GM19372 (cell line): ENCODE results near the gene TYRO3.

Experiments used
- ATAC-seq: cut with Tn5 transposase; IDR thresholded peaks from one replicate; pipeline ENCODE4 v1.9.1; 2021; ENCODE audit warnings: mild to moderate bottlenecking, low read depth, moderate library complexity; ENCODE audit not compliant: unreplicated experiment

TYRO3 gene

GRCh38 chr15:41599061-41599460, 40.0 kb downstream of the TYRO3 start:
- ATAC-seq = no peak

- no peak for ATAC-seq
Measured at GRCh38 chr15:41603411-41603935, 44.5 kb downstream of the TYRO3 start.

DNA sequence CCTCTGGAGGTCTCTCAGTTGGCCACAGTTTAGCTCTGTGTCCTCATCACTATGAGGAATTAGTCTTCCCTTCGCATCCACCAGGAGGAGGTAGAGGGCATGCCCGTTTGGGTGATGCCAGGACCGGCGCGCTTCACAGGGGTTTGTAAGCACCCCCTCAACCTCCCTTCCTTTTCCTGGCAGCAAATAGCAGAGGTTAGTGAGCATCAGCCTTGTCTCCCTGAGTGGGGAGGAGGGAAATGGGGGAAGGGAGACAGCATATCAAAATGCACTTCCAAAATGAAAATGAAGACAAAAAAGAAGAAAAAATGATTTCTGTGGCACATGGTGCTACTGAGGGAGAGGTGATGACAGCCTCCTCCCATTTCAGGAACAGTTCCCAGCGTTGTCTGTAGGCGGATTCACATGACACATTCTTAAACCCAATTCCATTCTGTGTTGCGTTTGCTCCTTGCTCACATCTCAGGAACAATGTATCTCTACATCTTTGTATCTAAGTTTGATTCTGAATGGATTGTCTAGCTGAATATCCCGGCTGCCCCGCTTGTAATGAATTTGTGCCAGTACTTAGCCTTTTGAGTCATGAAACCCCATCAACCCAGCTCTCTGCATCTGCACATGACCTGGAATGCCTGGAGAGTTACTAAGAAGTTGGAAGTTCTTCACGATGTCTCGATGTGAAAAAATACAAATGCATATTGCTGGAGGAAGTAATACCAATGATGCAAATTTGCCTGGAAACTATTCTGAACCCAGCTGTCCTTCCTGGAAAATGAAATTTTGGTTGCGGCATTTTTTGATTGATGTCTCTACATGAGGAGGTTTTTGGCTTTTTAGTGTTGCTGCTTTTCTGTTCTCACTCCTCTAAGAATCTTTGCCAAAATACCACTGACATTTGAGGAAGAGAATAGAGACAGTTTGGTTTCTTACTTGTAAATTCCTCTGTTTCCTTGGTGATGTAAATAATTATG, 45.2 kb downstream of the TYRO3 start:
- no peak for ATAC-seq

- no peak for ATAC-seq
Measured at GRCh38 chr15:41605566-41605965, 46.6 kb downstream of the TYRO3 start.

GRCh38 chr15:41606997-41607396, 48.0 kb downstream of the TYRO3 start:
- ATAC-seq = no peak

GRCh38 chr15:41609123-41609522, 50.1 kb downstream of the TYRO3 start:
- no peak for ATAC-seq

DNA sequence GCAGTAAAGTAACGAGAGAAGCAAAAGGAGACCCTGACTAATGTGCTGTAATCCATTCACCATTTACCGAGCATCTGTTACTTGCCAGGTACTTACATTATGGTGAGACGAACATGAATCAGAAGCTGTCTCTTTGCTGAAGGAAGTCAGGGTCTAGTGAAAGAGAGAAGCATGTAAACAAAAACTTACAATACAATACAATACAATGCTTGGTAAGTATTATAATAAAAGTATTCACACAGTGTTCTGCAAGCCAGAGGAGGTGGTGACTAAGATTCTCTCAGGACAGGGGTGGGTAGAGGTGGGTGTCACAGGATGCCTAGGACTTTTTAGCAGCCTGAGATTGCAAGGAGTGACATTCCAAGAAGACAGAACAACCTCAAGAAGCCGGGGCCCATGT, 51.0 kb downstream of the TYRO3 start:
- no peak for ATAC-seq

DNA sequence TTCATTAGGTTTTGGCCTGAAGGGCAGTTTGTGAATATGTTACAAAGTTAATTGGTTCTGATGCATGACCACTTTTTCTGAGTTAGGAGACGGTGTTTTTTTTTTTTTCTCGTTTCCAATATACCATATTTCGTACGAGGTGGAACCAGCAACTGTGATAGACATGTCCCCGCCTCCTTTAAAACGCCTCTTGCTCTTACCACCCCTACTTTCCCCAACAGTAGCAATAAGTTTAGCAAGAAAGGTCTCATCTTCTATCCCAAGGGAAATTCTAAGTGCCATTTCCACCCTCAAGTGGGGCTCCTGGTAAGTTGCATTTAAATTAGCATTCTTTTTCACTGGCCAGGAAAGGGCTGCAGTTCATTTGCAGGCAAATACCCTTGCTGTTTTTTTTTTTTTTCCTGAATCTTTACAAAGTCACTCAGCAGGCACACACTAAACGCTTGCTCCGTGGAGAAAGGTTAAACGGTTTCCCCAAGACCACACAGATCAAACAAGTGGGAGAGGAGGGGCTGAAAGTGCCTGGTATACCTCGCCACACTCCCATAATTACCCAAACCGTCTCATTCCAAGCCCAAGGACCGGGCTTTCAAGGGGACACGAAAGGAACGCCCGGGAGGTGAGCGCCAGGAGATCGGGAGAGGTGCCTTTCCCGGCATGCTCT, 61.7 kb downstream of the TYRO3 start:
- no peak for ATAC-seq

- no peak for ATAC-seq
Measured at GRCh38 chr15:41621200-41622193, 62.5 kb downstream of the TYRO3 start.

DNA sequence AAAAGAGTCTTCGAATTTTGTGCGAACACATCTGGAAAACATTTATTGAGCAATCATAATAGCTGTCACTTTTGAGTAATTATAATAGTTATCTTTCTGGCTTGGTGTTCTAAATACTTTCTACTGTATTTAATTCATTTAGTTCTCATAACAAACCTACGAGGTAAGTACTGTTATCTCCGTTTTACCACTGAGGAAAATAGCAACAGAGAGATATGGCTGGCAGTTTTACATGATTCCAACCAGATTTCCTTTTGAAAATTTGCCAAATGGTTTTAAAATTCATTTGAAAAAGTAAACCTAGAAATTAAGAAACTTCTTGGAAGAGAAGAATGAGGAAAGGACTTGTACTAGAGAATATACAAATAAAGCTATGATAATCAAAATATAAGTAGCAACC, 63.9 kb downstream of the TYRO3 start:
- no peak for ATAC-seq

DNA sequence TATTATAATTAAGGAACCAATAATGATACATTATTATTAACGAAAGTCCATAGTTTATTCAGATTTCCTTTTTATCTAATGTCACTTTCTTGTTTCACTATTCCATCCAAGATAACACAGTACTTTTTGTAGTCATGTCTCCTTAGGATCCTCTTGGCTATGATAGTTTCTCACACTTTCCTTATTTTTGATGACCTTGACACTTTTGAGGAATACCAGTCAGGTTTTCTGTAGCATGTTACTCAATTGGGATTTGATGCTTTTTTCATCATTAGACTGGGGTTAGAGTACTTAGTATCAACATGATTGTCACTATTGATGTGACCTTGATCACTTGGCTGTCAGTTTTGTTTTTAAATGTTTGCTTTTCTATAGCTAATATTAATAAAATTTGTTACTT, 68.2 kb downstream of the TYRO3 start:
- ATAC-seq = no peak

DNA sequence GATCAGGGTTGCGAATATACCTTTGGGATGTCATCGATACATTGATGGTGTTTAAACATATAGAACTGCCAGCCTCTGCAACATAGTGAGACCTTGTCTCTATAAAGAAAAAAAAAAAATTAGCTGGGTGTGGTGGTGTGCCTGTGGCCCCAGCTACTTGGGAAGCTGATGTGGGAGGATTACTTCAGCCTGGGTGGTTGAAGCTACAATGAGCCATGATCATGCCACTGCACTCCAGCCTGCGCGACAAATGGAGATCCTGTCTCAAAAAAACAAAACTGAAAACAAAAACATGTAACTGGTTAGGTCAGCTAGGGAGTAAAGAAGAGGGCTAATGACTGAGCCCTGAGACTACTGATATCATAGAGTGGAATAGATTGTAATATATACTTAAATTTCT, 70.5 kb downstream of the TYRO3 start:
- no peak for ATAC-seq

- no peak for ATAC-seq
Measured at GRCh38 chr15:41629883-41630282, 70.9 kb downstream of the TYRO3 start.

GRCh38 chr15:41630616-41631217, 71.7 kb downstream of the TYRO3 start:
- ATAC-seq = no peak

DNA sequence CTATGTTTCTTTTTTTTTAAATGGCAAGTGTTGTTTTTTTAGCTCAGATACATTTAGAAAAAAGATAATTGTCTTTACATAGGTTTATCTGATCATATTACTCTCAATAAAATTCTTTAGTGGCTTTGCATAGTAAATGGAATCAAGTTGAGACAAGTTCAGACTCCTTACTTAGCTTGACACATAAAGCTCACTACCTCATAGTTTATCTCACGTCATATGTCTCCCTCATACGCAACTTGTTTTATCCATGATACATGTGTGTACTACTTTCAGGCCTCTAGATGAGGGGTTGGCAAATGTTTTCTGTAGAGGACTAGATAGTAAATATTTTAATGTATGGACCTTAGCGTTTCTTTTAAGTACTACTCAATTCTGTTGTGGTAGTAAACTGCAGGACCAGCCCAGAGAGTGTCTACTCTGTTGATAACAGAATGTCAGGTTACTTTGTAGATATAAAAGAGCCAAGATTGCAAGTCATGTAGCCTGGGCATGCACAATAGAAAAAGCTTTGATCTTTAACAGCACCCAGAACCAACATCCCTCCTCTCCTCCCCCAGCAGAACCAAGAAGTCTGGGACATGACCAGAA, 73.0 kb downstream of the TYRO3 start:
- ATAC-seq = no peak
